K562 (cell line): ENCODE measurements around the gene NAT9. TPM values are rescaled to one million over a fixed set of nuclear protein-coding genes. Genes with fewer than 3 reads are reported as not detected.

Experiments
- ATAC-seq: fragments of 200-7000 bp; cut with Tn5 transposase; 3 replicates; pipeline ENCODE4 v1.9.1; 2020; ENCODE audit warnings: moderate library complexity
- BruUV-seq: library from RNA; stranded (reverse); fragments of 400-500 nt; replicated peaks from 2 replicates; lab custom pipeline; 2021; lab: Mats Ljungman, UMichigan
- CTCF ChIA-PET: fragments of 300-600 bp; formaldehyde crosslinking; extraction: SDS; loops from one replicate; lab custom pipeline; 2021; ENCODE audit warnings: low intra/inter-chr PET ratio; lab: Yijun Ruan, JAX
- POLR2A ChIA-PET: fragments of 300-600, 350-650 bp; sonication (Branson Sonifier 250); formaldehyde crosslinking; extraction: SDS; loops from one replicate; lab custom pipeline; 2021; ENCODE audit warnings: antibody characterized with exemption, inconsistent platforms; lab: Yijun Ruan, JAX
- DNase-seq, 4 experiments: peaks; one replicate each; pipeline versions ENCODE4 v3.0.0 to v3.0.0-alpha.2; 2011 to 2018; ENCODE audit warnings: low spot score in 3 of 4, mixed read lengths in 3 of 4; ENCODE audit errors: extremely low read depth in 1 of 4
- FAIRE-seq: peaks from 2 replicates; lab custom pipeline; 2011; peaks lifted over from hg19 to GRCh38; lab: Jason Lieb, UNC
- H2AFZ ChIP-seq: 2 replicates; pipeline ENCODE4 v1.6.0; 2011; ENCODE audit warnings: low read depth, low read length, control low read depth, inconsistent platforms
- H3K27ac ChIP-seq: fragments of 200-600 bp; 3 replicates; pipeline ENCODE4 v1.8.0; 2011; ENCODE audit warnings: low read depth, mild to moderate bottlenecking, control low read depth, inconsistent platforms, low read length, moderate library complexity, mixed read lengths; ENCODE audit errors: extremely low read depth
- H3K27me3 ChIP-seq, 2 experiments: fragments of 300-600 bp in 1 of 2; 2 replicates in 1 of 2; 3 replicates in 1 of 2; pipeline versions ENCODE4 v1.6.0 to v1.8.0; 2011; ENCODE audit warnings: inconsistent platforms in 2 of 2, low read length in 2 of 2, mild to moderate bottlenecking in 1 of 2, mixed read lengths in 1 of 2, moderate library complexity in 1 of 2; ENCODE audit not compliant: control insufficient read depth in 2 of 2, insufficient read depth in 2 of 2
- H3K36me3 ChIP-seq: fragments of 300-600 bp; 3 replicates; pipeline ENCODE4 v1.8.0; 2011; ENCODE audit warnings: mild to moderate bottlenecking, low read length, inconsistent platforms; ENCODE audit not compliant: control insufficient read depth, insufficient read depth
- H3K4me1 ChIP-seq, 2 experiments: fragments of 200-600 bp in 1 of 2; replicated peaks in 1 of 2; 2 replicates in 1 of 2; 3 replicates in 1 of 2; pipeline versions ENCODE4 v1.5.1 to v1.8.0; 2011; ENCODE audit warnings: inconsistent platforms in 2 of 2, low read length in 2 of 2, mild to moderate bottlenecking in 1 of 2, mixed read lengths in 1 of 2, moderate library complexity in 1 of 2; ENCODE audit not compliant: control insufficient read depth in 2 of 2, insufficient read depth in 2 of 2
- H3K4me2 ChIP-seq: 2 replicates; pipeline ENCODE4 v1.6.1; 2011; ENCODE audit warnings: low read length, control low read depth, inconsistent platforms, mixed read lengths; ENCODE audit not compliant: insufficient read depth
- H3K4me3 ChIP-seq: fragments of 200-600 bp; sonication (generic), shearing (Covaris generic); 2 replicates; pipeline ENCODE4 v1.5.1; 2016; ENCODE audit warnings: control low read depth, inconsistent platforms
- H3K79me2 ChIP-seq: fragments of 200-600 bp; 3 replicates; pipeline ENCODE4 v1.8.0; 2011; ENCODE audit warnings: low read length, inconsistent platforms; ENCODE audit not compliant: control insufficient read depth, insufficient read depth
- H3K9ac ChIP-seq, 2 experiments: 2 replicates each; pipeline versions ENCODE4 v1.6.0 to v1.6.1; 2011; ENCODE audit warnings: low read depth in 2 of 2, low read length in 2 of 2, control low read depth in 1 of 2, inconsistent platforms in 1 of 2, mild to moderate bottlenecking in 1 of 2, mixed read lengths in 1 of 2; ENCODE audit not compliant: insufficient read depth in 1 of 2
- H3K9me1 ChIP-seq: one replicate; pipeline ENCODE4 v1.6.0; 2011; ENCODE audit warnings: inconsistent platforms, mild to moderate bottlenecking, low read length, moderate library complexity; ENCODE audit not compliant: control insufficient read depth, insufficient read depth
- H3K9me3 ChIP-seq: replicated peaks from 2 replicates; pipeline ENCODE4 v1.5.1; 2011; ENCODE audit warnings: low read depth, low read length, inconsistent platforms; ENCODE audit not compliant: control insufficient read depth, insufficient read depth
- H4K20me1 ChIP-seq: replicated peaks from 2 replicates; pipeline ENCODE4 v1.6.1; 2011; ENCODE audit warnings: low read length, inconsistent platforms, mixed read lengths; ENCODE audit not compliant: control insufficient read depth, insufficient read depth
- AFF4 ChIP-seq: sonication (generic); formaldehyde crosslinking; IDR thresholded peaks from 2 replicates; pipeline ENCODE4 v1.8.0; 2023; ENCODE audit warnings: mild to moderate bottlenecking, missing genetic modification reagents
- ARID2 ChIP-seq: fragments of 450-650 bp; IDR thresholded peaks from 2 replicates; pipeline ENCODE4 v1.6.1; 2017; ENCODE audit warnings: antibody characterized with exemption, mild to moderate bottlenecking
- HDGF ChIP-seq: fragments of 450-650 bp; IDR thresholded peaks from 2 replicates; pipeline ENCODE4 v1.6.1; 2016
- MYBL2 ChIP-seq, 2 experiments: fragments of 450-650 bp in 1 of 2; sonication (generic) in 1 of 2; formaldehyde crosslinking in 1 of 2; IDR thresholded peaks; 2 replicates each; pipeline versions ENCODE4 v1.6.1 to v1.8.1; 2017 to 2022; ENCODE audit warnings: borderline replicate concordance in 1 of 2, inconsistent platforms in 1 of 2, low read depth in 1 of 2, mild to moderate bottlenecking in 1 of 2, missing genetic modification reagents in 1 of 2, moderate library complexity in 1 of 2
- NR2F6 ChIP-seq: fragments of 450-650 bp; formaldehyde crosslinking; IDR thresholded peaks from 2 replicates; pipeline ENCODE4 v1.4.0; 2020; ENCODE audit warnings: mild to moderate bottlenecking
- RUNX1 ChIP-seq: sonication (generic); IDR thresholded peaks from 2 replicates; pipeline ENCODE4 v1.6.1; 2016; ENCODE audit warnings: antibody characterized with exemption, low read depth
- SMARCA5 ChIP-seq: fragments of 450-650 bp; IDR thresholded peaks from 2 replicates; pipeline ENCODE4 v1.6.1; 2016
- ZNF133 ChIP-seq: fragments of 250-450 bp; sonication (Bioruptor Pico); IDR thresholded peaks from 2 replicates; pipeline ENCODE4 v1.4.0; 2020; ENCODE audit warnings: mild to moderate bottlenecking
- ZNF592 ChIP-seq: fragments of 450-650 bp; IDR thresholded peaks from 2 replicates; pipeline ENCODE4 v1.6.1; 2017; ENCODE audit warnings: antibody characterized with exemption, mild to moderate bottlenecking
- ZNF717 ChIP-seq: fragments of 250-450 bp; sonication (Bioruptor Pico); IDR thresholded peaks from 2 replicates; pipeline ENCODE4 v1.5.0; 2021
- WGBS: fragments of 100-300 bp; shearing (Covaris generic); methylation state at CpG from one replicate; pipeline ENCODE4 v1.1.6; 2016; ENCODE audit warnings: low coverage, mixed read lengths; ENCODE audit not compliant: insufficient coverage; ENCODE audit errors: missing lambda C conversion rate; 5-methylcytosine and 5-hydroxymethylcytosine counted together
- in situ Hi-C: fragments of 300-500 bp; cut with MboI; formaldehyde crosslinking; loops from 4 replicates; pipeline ENCODE4 v1.15.0; 2018; ENCODE audit warnings: inconsistent platforms, mixed read lengths
- intact Hi-C: fragments of 100-400 bp; cut with micrococcal nuclease; formaldehyde crosslinking; loops from 2 replicates; pipeline ENCODE4 v1.14.2; 2022
- polyA plus RNA-seq, 8 experiments: library from polyadenylated mRNA; depleted of rRNA in 4 of 8; stranded (reverse) in 5 of 8; unstranded in 3 of 8; fragments of >200 nt; fragmentation: Nextera tagmentation in 2 of 8; fragmentation: Illumina TruSeq in 1 of 8; extraction: Ambion mirVana in 2 of 8; extraction: Trizol in 1 of 8; gene quantifications; 2 replicates each; pipeline versions ENCODE4 v1.2.1 to v1.2.3, GENCODE V29; 2011 to 2014; ENCODE audit warnings: inconsistent platforms in 1 of 8, missing spikeins in 1 of 8
- total RNA-seq, 7 experiments: library from RNA; depleted of rRNA in 6 of 7; stranded (reverse); fragments of >200 nt in 6 of 7; fragmentation: Illumina TruSeq in 2 of 7; extraction: Trizol in 2 of 7; gene quantifications; 2 replicates each; pipeline versions ENCODE4 v1.2.1 to v1.2.3, GENCODE V29; 2011 to 2021; ENCODE audit warnings: low replicate concordance in 1 of 7
- TF ChIP-seq, protein P1 (sequence below), 2 experiments: fragments of 450-650 bp in 1 of 2; sonication (generic) in 1 of 2; formaldehyde crosslinking; conservative IDR thresholded peaks; 2 replicates each; pipeline versions ENCODE4 v1.4.0 to v1.8.1; 2020 to 2022; ENCODE audit warnings: mild to moderate bottlenecking in 1 of 2, missing genetic modification reagents in 1 of 2
- TF ChIP-seq, protein P2 (sequence below): fragments of 450-650 bp; IDR thresholded peaks from 2 replicates; pipeline ENCODE4 v1.6.1; 2016; ENCODE audit warnings: mild to moderate bottlenecking

NAT9 gene
- total and polyA plus RNA-seq, 9 of the 15 experiments (the other 6 are each of a cell fraction or from before 2014, with no cell fraction given) = 4.2 to 63.6 (median 40.8) TPM

DNA sequence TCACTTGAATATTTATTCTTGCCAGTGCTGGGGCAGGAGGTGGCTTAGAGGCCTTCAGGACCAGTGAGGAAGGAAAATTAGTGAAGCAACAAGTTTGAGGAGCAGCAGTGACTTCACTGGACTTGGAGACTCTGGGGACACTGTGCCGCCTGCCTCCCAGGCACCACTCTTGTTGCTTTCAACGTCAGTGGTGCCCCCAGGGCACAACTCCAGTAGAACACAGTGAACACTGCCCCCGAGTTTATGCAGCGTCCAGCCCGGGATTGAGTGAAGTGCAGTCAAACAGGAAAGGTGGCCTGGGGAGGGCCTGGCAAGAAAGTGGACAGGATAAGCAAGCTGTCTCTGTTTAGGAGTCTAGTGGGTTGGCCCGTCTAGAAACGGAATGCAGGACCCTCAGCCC, 24.4 kb upstream of the NAT9 start:
- ChIA-PET CTCF (no interaction called here), POLR2A (interaction anchor here (0.6 kb wide), 1 partner anchor 56 kb away, joined by 3 read pairs; no protein-coding TSS in a partner anchor)
- Histone ChIP-seq H3K9me3 (no peaks in the 10 kb centered on the region), H3K4me2 (no peak overlapping the region), H3K9me1 (no peaks in the 10 kb centered on the region), H3K4me3 (no peak overlapping the region), H3K9ac (no peak overlapping the region), H3K27me3 (no peaks in the 10 kb centered on the region), H4K20me1 (peaks cover 9% of the 10 kb centered on the region), H3K36me3 (peaks cover 22% of the 10 kb centered on the region; the same call in 2 of the 3 replicates), H2AFZ (no peak overlapping the region), H3K79me2 (no peaks in the 10 kb centered on the region), H3K27ac (no peak overlapping the region), H3K4me1 (peaks cover 0 to under 1% of the 10 kb centered on the region in 2 experiments; a peak in 1 of 5 replicates)
- WGBS = 56% methylated on average over 7 of the region's 7 CpGs
- ATAC-seq (no peak), DNase-seq (no peak), FAIRE-seq (no peak)
- intact Hi-C loops = no loop called here
- no TSS peak for BruUV-seq
- in situ Hi-C loops = no loop called here
- TF ChIP-seq AFF4 (CRISPR knock-in tag) = no peak
- TF ChIP-seq NR2F6 (CRISPR knock-in tag) = no peak
- TF ChIP-seq HDGF = no peak
- no peak for TF ChIP-seq ZNF717
- TF ChIP-seq MYBL2 (IDR thresholded peaks at IDR 0.05; ENCODE audit: low read depth) = no peak
- TF ChIP-seq MYBL2 (CRISPR knock-in tag; IDR thresholded peaks at IDR 0.05; ENCODE audit: borderline replicate concordance) = no peak
- TF ChIP-seq ZNF133 = no peak
- TF ChIP-seq ARID2 = no peak
- TF ChIP-seq, protein P1, sequence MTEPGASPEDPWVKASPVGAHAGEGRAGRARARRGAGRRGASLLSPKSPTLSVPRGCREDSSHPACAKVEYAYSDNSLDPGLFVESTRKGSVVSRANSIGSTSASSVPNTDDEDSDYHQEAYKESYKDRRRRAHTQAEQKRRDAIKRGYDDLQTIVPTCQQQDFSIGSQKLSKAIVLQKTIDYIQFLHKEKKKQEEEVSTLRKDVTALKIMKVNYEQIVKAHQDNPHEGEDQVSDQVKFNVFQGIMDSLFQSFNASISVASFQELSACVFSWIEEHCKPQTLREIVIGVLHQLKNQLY (CRISPR knock-in tag; conservative IDR thresholded peaks at IDR 0.05) = no peak
- TF ChIP-seq RUNX1 = no peak
- TF ChIP-seq SMARCA5 = no peak
- no peak for TF ChIP-seq ZNF592
- TF ChIP-seq, protein P2, sequence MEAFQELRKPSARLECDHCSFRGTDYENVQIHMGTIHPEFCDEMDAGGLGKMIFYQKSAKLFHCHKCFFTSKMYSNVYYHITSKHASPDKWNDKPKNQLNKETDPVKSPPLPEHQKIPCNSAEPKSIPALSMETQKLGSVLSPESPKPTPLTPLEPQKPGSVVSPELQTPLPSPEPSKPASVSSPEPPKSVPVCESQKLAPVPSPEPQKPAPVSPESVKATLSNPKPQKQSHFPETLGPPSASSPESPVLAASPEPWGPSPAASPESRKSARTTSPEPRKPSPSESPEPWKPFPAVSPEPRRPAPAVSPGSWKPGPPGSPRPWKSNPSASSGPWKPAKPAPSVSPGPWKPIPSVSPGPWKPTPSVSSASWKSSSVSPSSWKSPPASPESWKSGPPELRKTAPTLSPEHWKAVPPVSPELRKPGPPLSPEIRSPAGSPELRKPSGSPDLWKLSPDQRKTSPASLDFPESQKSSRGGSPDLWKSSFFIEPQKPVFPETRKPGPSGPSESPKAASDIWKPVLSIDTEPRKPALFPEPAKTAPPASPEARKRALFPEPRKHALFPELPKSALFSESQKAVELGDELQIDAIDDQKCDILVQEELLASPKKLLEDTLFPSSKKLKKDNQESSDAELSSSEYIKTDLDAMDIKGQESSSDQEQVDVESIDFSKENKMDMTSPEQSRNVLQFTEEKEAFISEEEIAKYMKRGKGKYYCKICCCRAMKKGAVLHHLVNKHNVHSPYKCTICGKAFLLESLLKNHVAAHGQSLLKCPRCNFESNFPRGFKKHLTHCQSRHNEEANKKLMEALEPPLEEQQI = no peak
